GM12875 (cell line): ENCODE data around the gene FBXL19.
A peak's percentile ranks its signal among the peaks of the same experiment; 100 is the strongest.

Experiments used
- H3K4me3 ChIP-seq: one replicate; pipeline ENCODE4 v1.5.1; 2011; ENCODE audit warnings: low read depth, low read length, control low read depth
- CTCF ChIP-seq: IDR thresholded peaks from 2 replicates; pipeline ENCODE4 v1.5.1; 2011; ENCODE audit warnings: low read depth, mild to moderate bottlenecking, control low read depth, inconsistent platforms, low read length, moderate library complexity, borderline replicate concordance; ENCODE audit not compliant: insufficient read depth

The FBXL19 gene

GRCh38 chr16:30892670-30893416 lies 30.5 kb upstream of the FBXL19 start:
- H3K4me3 ChIP-seq, result peak overlapping the region; percentile 77
- no peak for TF ChIP-seq CTCF

GRCh38 chr16:30893417-30893743 lies 30.0 kb upstream of the FBXL19 start:
- TF ChIP-seq CTCF, result no peak
- peak overlapping the region; percentile 77 for H3K4me3 ChIP-seq

- TF ChIP-seq CTCF, result peak; percentile 39; the same call in 1 of the 2 replicates
- peak within 1 kb of the TSS; percentile 77 for H3K4me3 ChIP-seq
Observed at GRCh38 chr16:30893744-30894539, 29.4 kb upstream of the FBXL19 start, which contains the start of gene BCL7C. Gene BCL7C (minus strand): TSS chr16:30894077. CDS start chr16:30893944, 133 bp downstream.

- TF ChIP-seq CTCF, result no peak
- no peak overlapping the region for H3K4me3 ChIP-seq
Observed at GRCh38 chr16:30894540-30895368, 28.6 kb upstream of the FBXL19 start.

GRCh38 chr16:30895627-30896260 lies 27.6 kb upstream of the FBXL19 start:
- no peak for TF ChIP-seq CTCF

GRCh38 chr16:30896261-30896888 lies 27.0 kb upstream of the FBXL19 start, which contains the start of gene CTF1:
Gene CTF1 (plus strand): TSS chr16:30896614. CDS start chr16:30896644, 30 bp downstream.
- no peak for TF ChIP-seq CTCF
- H3K4me3 ChIP-seq, result peak within 1 kb of the TSS; percentile 47

More at GRCh38 chr16:30895627-30896260, 27.6 kb upstream of the FBXL19 start:
- no peak overlapping the region for H3K4me3 ChIP-seq
